GM19467 (cell line): ENCODE data around the gene PTRH1.
"Not testable (repeated sequence)": the region's sequence is repeated elsewhere in the genome, so short reads cannot be mapped to it uniquely, and the experiment has no call there.

Experiments
- ATAC-seq: cut with Tn5 transposase; IDR thresholded peaks from one replicate; pipeline ENCODE4 v1.9.1; 2021; ENCODE audit warnings: mild to moderate bottlenecking, moderate library complexity; ENCODE audit not compliant: unreplicated experiment

The PTRH1 gene

GRCh38 chr9:127715470-127716337, at the start of gene PTRH1, which contains the start of gene TTC16:
TSS of gene PTRH1 (minus strand) at chr9:127715663. CDS start at chr9:127715639, 24 bp downstream.
TSS of gene TTC16 (plus strand) at chr9:127716079. CDS start at chr9:127716146, 67 bp downstream.
- ATAC-seq: peak; percentile 95

GRCh38 chr9:127763918-127764384, 48.5 kb upstream of the PTRH1 start:
- ATAC-seq: no peak

GRCh38 chr9:127762111-127762676, 46.7 kb upstream of the PTRH1 start:
- ATAC-seq: no peak

- no peak for ATAC-seq
Measured at GRCh38 chr9:127761491-127761956, 46.1 kb upstream of the PTRH1 start.

- ATAC-seq: no peak
Measured at GRCh38 chr9:127761061-127761460, 45.6 kb upstream of the PTRH1 start.

GRCh38 chr9:127758843-127759242, 43.4 kb upstream of the PTRH1 start:
- ATAC-seq: no peak

- ATAC-seq: not testable (repeated sequence)
Measured at GRCh38 chr9:127756776-127757175, 41.3 kb upstream of the PTRH1 start.

GRCh38 chr9:127756233-127756632, 40.8 kb upstream of the PTRH1 start:
- ATAC-seq: no peak

GRCh38 chr9:127755061-127756060, 39.9 kb upstream of the PTRH1 start:
- no peak for ATAC-seq

GRCh38 chr9:127754099-127755060, 38.9 kb upstream of the PTRH1 start:
- ATAC-seq: no peak

- no peak for ATAC-seq
Measured at GRCh38 chr9:127753622-127754021, 38.2 kb upstream of the PTRH1 start.

- no peak for ATAC-seq
Measured at GRCh38 chr9:127753148-127753547, 37.7 kb upstream of the PTRH1 start.

GRCh38 chr9:127751269-127752054, 36.0 kb upstream of the PTRH1 start:
- ATAC-seq: no peak

- ATAC-seq: no peak
Measured at GRCh38 chr9:127749090-127749787, 33.8 kb upstream of the PTRH1 start.

GRCh38 chr9:127746959-127747569, 31.6 kb upstream of the PTRH1 start:
- no peak for ATAC-seq

GRCh38 chr9:127744398-127745110, 29.1 kb upstream of the PTRH1 start:
- ATAC-seq: no peak

GRCh38 chr9:127742435-127743088, 27.1 kb upstream of the PTRH1 start:
- no peak for ATAC-seq
